Midbrain (tissue), 1 donor: ENCODE measurements around the gene FARP1.
A peak's percentile ranks its signal among the peaks of the same experiment; 100 is the strongest.

Source experiments
- DNase-seq: peaks from one replicate; lab custom pipeline; 2025; lab: John Stamatoyannopoulos, UW

FARP1 gene

DNA sequence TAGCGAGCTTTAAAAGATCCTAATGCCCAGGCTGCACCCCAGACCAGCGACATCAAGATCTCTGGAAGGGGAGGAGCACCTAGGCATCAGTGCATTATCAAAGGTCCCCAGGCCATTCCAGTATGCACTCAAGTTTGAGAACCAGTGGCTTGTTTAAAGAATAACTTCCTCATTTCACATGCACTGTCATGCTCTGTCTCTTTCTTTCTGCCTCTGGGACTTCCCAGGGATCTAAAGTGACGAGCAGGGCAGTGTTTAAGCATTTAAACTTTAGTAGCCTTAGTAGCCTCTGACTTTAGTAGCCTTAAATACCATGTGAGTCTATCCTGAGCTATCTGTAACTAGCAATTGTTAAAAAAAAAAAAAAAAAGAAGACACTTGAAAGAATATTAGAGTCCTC lies 8.9 kb upstream of the FARP1 start:
- no peak for DNase-seq

- DNase-seq: no peak
Measured at GRCh38 chr13:98134901-98135300, 8.0 kb upstream of the FARP1 start.

- no peak for DNase-seq
Measured at GRCh38 chr13:98141091-98141490, 1.8 kb upstream of the FARP1 start.

- DNase-seq: no peak
Measured at GRCh38 chr13:98141509-98142379, 1.1 kb upstream of the FARP1 start.

DNA sequence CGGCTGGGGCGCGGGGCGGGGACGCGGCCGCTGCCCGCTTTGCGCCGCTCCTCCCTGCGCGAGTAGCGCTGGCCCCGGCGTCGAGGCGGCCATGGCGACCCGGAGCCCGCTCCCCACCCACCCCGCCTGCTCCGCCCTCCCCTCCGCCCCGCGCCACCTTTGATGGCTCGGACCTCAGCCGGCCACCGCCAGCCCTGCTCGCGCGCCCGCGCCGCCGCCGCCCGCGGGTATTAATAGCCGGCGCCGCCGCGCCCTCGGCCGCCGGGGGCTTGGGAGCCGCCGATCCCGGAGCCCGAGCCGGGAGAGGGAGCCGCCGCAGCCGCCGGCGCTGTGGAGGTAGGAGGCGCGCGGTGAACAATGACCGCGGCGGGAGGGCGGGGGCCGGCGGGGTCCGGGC lies 261 bp downstream of the FARP1 start:
- no peak for DNase-seq

DNA sequence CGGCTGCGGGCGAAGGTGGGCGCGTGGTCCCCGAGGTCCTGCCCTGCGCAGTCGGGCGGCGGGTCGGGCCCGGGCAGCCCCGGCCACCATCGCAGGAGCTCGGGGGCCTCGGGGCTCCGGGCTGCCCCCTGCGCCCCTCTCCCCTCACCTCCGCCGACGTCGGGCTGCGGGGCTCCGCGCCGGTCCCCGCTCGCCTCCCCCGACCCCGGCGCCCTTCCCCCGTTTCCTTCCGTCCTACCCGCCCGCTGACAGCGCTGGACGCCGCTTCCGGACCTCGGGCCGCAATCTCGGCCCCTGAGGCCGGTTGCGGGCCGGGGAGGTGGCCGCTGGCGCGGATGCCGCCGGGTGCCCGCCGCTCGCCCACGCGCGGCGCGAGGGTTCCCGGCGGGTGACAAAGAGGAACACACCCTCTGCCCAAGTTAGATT lies 720 bp downstream of the FARP1 start:
- no peak for DNase-seq

GRCh38 chr13:98144027-98144741 lies 1.3 kb downstream of the FARP1 start:
- no peak for DNase-seq

GRCh38 chr13:98144801-98145350 lies 2.0 kb downstream of the FARP1 start:
- DNase-seq: peak; percentile 36

GRCh38 chr13:98147521-98147920 lies 4.6 kb downstream of the FARP1 start:
- no peak for DNase-seq

- no peak for DNase-seq
Measured at GRCh38 chr13:98150832-98151479, 8.1 kb downstream of the FARP1 start.

DNA sequence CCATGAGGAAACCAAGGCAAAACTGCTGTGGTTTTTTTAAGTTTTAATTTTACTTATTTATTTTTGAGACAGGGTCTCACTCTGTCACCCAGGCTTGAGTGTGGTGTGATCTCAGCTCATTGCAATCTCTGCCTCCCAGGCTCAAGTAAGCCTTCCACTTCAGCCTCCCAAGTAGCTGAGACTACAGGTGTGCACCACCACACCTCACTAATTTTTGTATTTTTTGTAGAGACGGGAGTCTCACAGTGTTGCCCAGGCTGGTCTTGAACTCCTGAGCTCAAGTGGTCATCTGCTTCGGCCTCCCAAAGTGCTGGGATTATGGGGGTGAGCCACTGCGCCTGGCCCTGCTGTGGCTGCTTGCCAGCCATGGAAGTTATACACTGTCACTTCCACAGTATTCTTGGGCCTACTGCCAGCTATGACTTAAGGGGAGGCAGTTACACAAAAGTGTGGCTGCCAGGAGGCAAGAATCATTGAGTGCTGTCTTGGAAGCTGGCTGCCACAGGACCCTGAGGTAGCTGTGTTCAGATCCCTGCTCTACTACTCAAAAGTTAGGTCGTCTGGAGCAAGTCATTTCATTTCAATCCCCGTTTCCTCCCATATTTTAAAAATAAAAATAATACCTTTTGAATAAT lies 12.7 kb downstream of the FARP1 start:
- DNase-seq: no peak

DNA sequence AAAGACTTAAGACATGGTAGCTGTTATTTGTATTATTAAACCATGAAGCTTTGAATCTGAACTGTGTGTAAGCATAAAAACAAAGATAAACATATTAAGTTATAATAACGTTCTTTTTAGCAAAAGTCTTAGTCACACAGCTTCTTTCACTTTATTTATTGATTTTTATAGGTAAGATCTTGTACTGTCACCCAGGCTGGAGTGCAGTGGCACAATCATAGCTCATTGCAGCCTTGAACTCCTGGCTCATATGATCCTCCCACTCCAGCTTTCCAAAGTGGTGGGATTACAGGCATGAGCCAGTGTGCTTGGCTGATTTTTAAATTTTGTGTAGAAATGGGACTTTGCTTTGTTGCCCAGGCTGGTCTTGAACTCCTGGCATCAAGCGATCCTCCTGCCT lies 13.4 kb downstream of the FARP1 start:
- no peak for DNase-seq

DNA sequence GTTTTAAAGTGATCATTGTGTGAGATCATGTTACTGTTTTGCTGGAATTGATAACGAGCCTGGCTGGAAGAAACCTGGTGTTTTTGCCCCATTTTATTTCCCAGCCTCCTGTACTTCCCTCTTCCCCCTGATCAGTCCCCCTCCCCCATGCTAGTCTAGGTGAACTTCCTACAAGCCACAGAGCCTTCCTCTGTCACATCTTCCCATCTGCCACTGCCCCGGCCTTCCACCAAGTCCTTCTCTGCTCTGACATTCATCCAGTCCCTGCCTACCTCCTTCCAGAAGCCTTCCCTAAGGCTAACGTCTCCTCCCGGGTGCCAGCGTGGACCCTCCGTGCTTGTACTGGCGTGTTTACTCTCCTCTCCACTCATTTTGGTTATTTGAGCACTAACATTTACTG lies 14.3 kb downstream of the FARP1 start:
- DNase-seq: no peak

DNA sequence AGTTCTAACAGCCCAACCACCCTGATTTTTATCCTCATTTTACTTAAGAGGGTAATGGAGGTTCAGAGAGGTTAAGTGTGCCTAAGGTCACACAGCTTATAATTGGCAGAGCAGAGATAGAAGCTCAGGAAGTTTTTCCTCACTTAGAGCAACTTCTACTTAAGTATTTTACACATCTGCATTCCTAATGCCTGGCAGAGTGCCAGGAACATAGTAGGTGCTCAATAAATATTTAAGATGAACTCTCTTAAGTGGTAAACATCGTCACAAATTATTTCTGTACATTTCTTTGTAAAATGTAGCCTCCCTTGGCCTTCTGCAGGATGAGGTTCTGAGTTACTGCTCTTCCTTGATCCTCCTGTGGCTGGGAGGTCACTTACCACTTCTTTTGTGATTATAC lies 14.7 kb downstream of the FARP1 start:
- no peak for DNase-seq

- no peak for DNase-seq
Measured at GRCh38 chr13:98158172-98158899, 15.4 kb downstream of the FARP1 start.

GRCh38 chr13:98162935-98163334 lies 20.0 kb downstream of the FARP1 start:
- DNase-seq: no peak

- DNase-seq: no peak
Measured at GRCh38 chr13:98169331-98169730, 26.4 kb downstream of the FARP1 start.

- peak; percentile 45 for DNase-seq
Measured at GRCh38 chr13:98171900-98172589, 29.2 kb downstream of the FARP1 start.

- no peak for DNase-seq
Measured at GRCh38 chr13:98172590-98173422, 29.9 kb downstream of the FARP1 start.
